GM12875 (cell line): ENCODE data around the gene SLC1A5.
"Not testable (repeated sequence)": the region's sequence is repeated elsewhere in the genome, so short reads cannot be mapped to it uniquely, and the experiment has no call there.

ENCODE experiments used
- H3K4me3 ChIP-seq: one replicate; pipeline ENCODE4 v1.5.1; 2011; ENCODE audit warnings: low read depth, low read length, control low read depth
- CTCF ChIP-seq: IDR thresholded peaks from 2 replicates; pipeline ENCODE4 v1.5.1; 2011; ENCODE audit warnings: low read depth, mild to moderate bottlenecking, control low read depth, inconsistent platforms, low read length, moderate library complexity, borderline replicate concordance; ENCODE audit not compliant: insufficient read depth

The SLC1A5 gene

DNA sequence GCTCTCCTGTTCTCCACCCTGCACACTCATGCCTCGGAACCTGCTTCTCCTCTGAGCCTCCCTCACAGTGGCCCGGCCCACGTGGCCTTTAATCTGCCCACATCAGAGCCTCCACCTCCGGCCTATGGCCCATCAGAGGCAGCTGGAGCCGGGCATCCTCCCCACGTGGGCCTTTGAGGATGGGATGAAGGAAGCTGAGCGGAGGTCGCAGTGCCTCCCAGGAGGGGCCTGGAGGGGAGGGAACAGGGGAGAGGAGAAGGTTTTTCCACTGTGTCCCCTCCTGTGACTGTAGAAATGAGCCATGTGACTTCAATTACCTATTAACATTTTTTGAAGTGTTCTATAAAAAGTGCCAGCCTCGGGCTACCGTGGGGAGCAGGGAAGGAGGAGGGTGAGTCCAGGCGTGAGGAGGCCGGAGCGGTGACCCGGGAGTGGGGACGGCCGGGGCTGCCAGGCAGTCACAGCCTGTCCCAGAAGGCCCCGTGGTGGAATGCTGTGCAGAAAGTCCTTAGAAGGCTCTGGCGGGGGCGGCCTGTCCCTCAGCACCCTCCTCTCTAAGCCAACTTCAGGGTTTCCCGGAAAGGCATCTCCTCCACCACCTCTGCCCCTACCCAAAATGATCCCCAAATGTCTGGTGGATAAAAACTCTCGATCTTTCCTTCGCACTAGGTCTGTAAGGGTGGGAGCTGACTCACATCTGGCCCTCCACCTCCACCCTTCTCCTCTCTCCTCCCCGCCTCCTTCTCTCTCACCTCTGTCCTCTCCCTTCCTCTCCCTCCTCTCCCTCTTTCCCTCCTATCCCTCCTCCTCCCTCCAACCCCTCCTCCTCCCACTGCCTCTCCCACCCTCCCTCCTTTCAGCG, 24.8 kb upstream of the SLC1A5 start:
- H3K4me3 ChIP-seq = no peak overlapping the region
- no peak for TF ChIP-seq CTCF

GRCh38 chr19:46809534-46810272, 21.3 kb upstream of the SLC1A5 start:
- TF ChIP-seq CTCF = no peak
- no peak overlapping the region for H3K4me3 ChIP-seq

DNA sequence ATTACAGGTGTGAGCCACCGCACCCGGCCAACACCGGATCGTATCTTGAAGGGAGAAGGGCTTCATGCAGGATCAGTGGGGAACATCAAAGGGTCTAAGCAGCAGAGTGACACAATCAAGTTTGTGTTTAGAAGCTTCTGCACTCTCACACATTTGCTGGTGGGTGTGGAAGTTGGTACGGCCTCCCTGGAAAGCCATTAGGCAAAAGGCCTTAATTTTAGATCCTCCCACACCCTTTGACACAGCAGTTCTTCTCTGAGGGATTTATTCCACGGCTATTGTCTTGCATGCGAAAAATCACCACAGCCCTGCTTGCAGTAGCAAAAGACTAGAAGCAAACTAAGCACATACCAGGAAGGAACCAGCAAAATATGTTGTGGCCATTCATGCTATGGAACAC, 18.3 kb upstream of the SLC1A5 start:
- no peak for TF ChIP-seq CTCF
- H3K4me3 ChIP-seq = no peak overlapping the region

GRCh38 chr19:46804432-46804831, 16.0 kb upstream of the SLC1A5 start:
- not testable (repeated sequence) for H3K4me3 ChIP-seq

DNA sequence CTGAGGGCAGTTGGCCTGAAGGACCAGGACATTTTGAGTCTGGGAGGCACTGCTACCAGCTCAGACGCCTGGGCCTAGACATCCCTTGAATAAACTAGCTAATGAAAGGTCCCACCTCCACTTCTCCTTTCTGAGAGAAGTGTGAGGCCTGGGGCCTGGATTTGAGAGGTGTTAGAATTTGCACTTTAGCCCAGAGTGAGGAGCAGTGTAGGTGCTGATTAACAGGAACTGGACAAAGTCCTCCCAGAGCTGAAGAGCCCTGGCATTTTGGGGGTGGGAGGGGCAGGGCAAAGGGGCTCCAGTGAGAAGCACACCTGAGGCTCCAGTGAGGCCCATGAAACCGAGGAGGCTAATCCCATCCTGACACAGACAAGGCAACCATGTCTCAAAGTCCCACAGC, 15.2 kb upstream of the SLC1A5 start:
- H3K4me3 ChIP-seq = no peak overlapping the region
- no peak for TF ChIP-seq CTCF

DNA sequence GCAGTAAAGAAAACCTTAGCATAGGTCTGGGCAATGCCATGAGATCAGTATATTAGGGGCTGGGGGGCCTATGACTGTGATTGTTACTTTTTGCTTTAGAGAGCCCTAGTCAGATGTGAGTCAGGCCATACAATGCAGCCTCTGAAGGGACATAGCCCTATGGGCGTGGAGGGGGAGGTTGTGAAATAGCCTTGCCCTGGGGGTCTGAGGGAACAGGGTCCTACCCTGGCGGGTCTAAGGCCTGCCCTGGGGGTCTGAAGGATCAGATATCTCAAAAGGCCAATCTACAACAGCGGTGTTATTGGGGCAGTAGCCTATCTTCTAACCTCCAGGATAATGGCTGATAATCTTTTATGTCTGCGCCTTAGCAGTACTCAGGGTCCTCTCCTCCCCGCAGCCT, 13.8 kb upstream of the SLC1A5 start:
- no peak overlapping the region for H3K4me3 ChIP-seq
- no peak for TF ChIP-seq CTCF

GRCh38 chr19:46798713-46799112, 10.3 kb upstream of the SLC1A5 start:
- TF ChIP-seq CTCF = no peak
- no peak overlapping the region for H3K4me3 ChIP-seq
